GM12878 (cell line): Measurements from ENCODE around the gene DLG1. TPM values are rescaled to one million over a fixed set of nuclear protein-coding genes. Genes with fewer than 3 reads are reported as not detected.

Experiments used
- ATAC-seq: fragments of 200-7000 bp; cut with Tn5 transposase; 3 replicates; pipeline ENCODE4 v1.9.1; 2020; ENCODE audit warnings: mild to moderate bottlenecking, moderate library complexity
- BruUV-seq: library from RNA; stranded (reverse); fragments of 400-500 nt; replicated peaks from 2 replicates; lab custom pipeline; 2021; lab: Mats Ljungman, UMichigan
- CTCF ChIA-PET: fragments of 300-600 bp; sonication (Branson Sonifier 250); formaldehyde crosslinking; extraction: SDS; loops from one replicate; lab custom pipeline; 2021; ENCODE audit warnings: inconsistent platforms; lab: Yijun Ruan, JAX
- POLR2A ChIA-PET: fragments of 350-600 bp; formaldehyde crosslinking; extraction: SDS; loops from one replicate; lab custom pipeline; 2021; ENCODE audit warnings: inconsistent platforms; lab: Charles Lee
- RAD21 ChIA-PET: fragments of 300-600 bp; sonication (Branson Sonifier 250); formaldehyde crosslinking; loops from one replicate; lab custom pipeline; 2023; ENCODE audit warnings: antibody characterized with exemption; ENCODE audit not compliant: unreplicated experiment; lab: Charles Lee
- SMC1A ChIA-PET: fragments of 300-600 bp; sonication (Branson Sonifier 250); formaldehyde crosslinking; loops from one replicate; lab custom pipeline; 2023; ENCODE audit not compliant: unreplicated experiment, uncharacterized antibody; lab: Charles Lee
- DNase-seq: peaks from one replicate; pipeline ENCODE4 v3.0.0-alpha.2; 2011; ENCODE audit warnings: low read depth, low spot score
- FAIRE-seq: peaks from 3 replicates; lab custom pipeline; 2011; peaks lifted over from hg19 to GRCh38; lab: Jason Lieb, UNC
- H2AFZ ChIP-seq: 2 replicates; pipeline ENCODE4 v1.6.0; 2011; ENCODE audit warnings: low read depth, low read length, control low read depth; ENCODE audit not compliant: control insufficient read depth
- H3K27ac ChIP-seq: 2 replicates; pipeline ENCODE4 v1.5.1; 2011; ENCODE audit warnings: control low read depth; ENCODE audit not compliant: control insufficient read depth, insufficient read depth
- H3K27me3 ChIP-seq, 2 experiments: replicated peaks in 1 of 2; 2 replicates each; pipeline versions ENCODE4 v1.6.0 to v1.6.1; 2011; ENCODE audit warnings: low read length in 1 of 2; ENCODE audit not compliant: control insufficient read depth in 2 of 2, insufficient read depth in 2 of 2
- H3K36me3 ChIP-seq, 2 experiments: 2 replicates each; pipeline ENCODE4 v1.5.1; 2011; ENCODE audit warnings: low read length in 1 of 2; ENCODE audit not compliant: control insufficient read depth in 2 of 2, insufficient read depth in 2 of 2
- H3K4me1 ChIP-seq: 2 replicates; pipeline ENCODE4 v1.6.1; 2011; ENCODE audit warnings: mild to moderate bottlenecking, low read length, moderate library complexity, mixed read lengths; ENCODE audit not compliant: control insufficient read depth, insufficient read depth
- H3K4me2 ChIP-seq: 2 replicates; pipeline ENCODE4 v1.6.0; 2011; ENCODE audit warnings: control low read depth; ENCODE audit not compliant: control insufficient read depth, insufficient read depth
- H3K4me3 ChIP-seq: fragments of 200-600 bp; sonication (generic); 2 replicates; pipeline ENCODE4 v1.5.1; 2016
- H3K79me2 ChIP-seq: 2 replicates; pipeline ENCODE4 v1.6.0; 2011; ENCODE audit warnings: low read length; ENCODE audit not compliant: control insufficient read depth, insufficient read depth
- H3K9ac ChIP-seq: 2 replicates; pipeline ENCODE4 v1.8.0; 2011; ENCODE audit warnings: low read length, control low read depth, mixed read lengths; ENCODE audit not compliant: control insufficient read depth, insufficient read depth
- H3K9me3 ChIP-seq: replicated peaks from 3 replicates; pipeline ENCODE4 v1.5.1; 2011; ENCODE audit warnings: mild to moderate bottlenecking, low read length; ENCODE audit not compliant: control insufficient read depth, insufficient read depth
- H4K20me1 ChIP-seq: 2 replicates; pipeline ENCODE4 v1.6.0; 2011; ENCODE audit not compliant: control insufficient read depth, insufficient read depth
- HCFC1 ChIP-seq: fragments of 150-350 bp; IDR thresholded peaks from 2 replicates; pipeline ENCODE4 v1.6.1; 2014; ENCODE audit warnings: low read length
- MTA2 ChIP-seq: fragments of 450-650 bp; IDR thresholded peaks from 2 replicates; pipeline ENCODE4 v1.6.1; 2016; ENCODE audit warnings: low read depth, mild to moderate bottlenecking, moderate library complexity
- MTA3 ChIP-seq: IDR thresholded peaks from 2 replicates; pipeline ENCODE4 v1.6.1; 2012; ENCODE audit warnings: low read length, inconsistent platforms, borderline replicate concordance
- POLR2AphosphoS5 ChIP-seq: IDR thresholded peaks from 2 replicates; pipeline ENCODE4 v1.6.1; 2011; ENCODE audit warnings: mild to moderate bottlenecking, low read length, inconsistent platforms
- WRNIP1 ChIP-seq: IDR thresholded peaks from 2 replicates; pipeline ENCODE4 v1.6.1; 2011; ENCODE audit warnings: low read depth, low read length, improper control_type of control experiment, borderline replicate concordance
- ZBED1 ChIP-seq: IDR thresholded peaks from 2 replicates; pipeline ENCODE4 v1.6.1; 2016; ENCODE audit warnings: borderline replicate concordance
- WGBS: methylation state at CpG from one replicate; pipeline ENCODE4 v1.1.6; 2016; ENCODE audit warnings: low lambda C conversion rate; ENCODE audit not compliant: insufficient replicate concordance, insufficient coverage; ENCODE audit errors: missing lambda C conversion rate; 5-methylcytosine and 5-hydroxymethylcytosine counted together
- in situ Hi-C: fragments of 300-500 bp; cut with MboI; formaldehyde crosslinking; loops from 9 replicates; pipeline ENCODE4 v1.14.3; 2018; ENCODE audit warnings: mixed read lengths
- intact Hi-C: fragments of 100-400 bp; cut with micrococcal nuclease; formaldehyde crosslinking; loops from one replicate; pipeline ENCODE4 v1.14.2; 2022; ENCODE audit not compliant: unreplicated experiment
- polyA plus RNA-seq, 11 experiments: library from polyadenylated mRNA; depleted of rRNA in 4 of 11; unstranded in 6 of 11; stranded (reverse) in 5 of 11; fragments of >200 nt; fragmentation: Nextera tagmentation in 4 of 11; fragmentation: Illumina TruSeq in 1 of 11; extraction: Ambion mirVana in 4 of 11; extraction: Trizol in 1 of 11; gene quantifications; 1 replicate in 1 of 11; 2 replicates in 10 of 11; pipeline versions ENCODE4 v1.2.1 to v1.2.3, GENCODE V29; 2011 to 2016; ENCODE audit warnings: inconsistent platforms in 2 of 11, missing spikeins in 2 of 11, low read depth in 1 of 11
- total RNA-seq, 4 experiments: library from RNA; depleted of rRNA in 3 of 4; stranded (reverse); fragments of >200 nt in 3 of 4; fragmentation: Illumina TruSeq in 1 of 4; extraction: Trizol in 1 of 4; gene quantifications; 2 replicates each; pipeline versions ENCODE4 v1.2.1 to v1.2.3, GENCODE V29; 2013 to 2021
- TF ChIP-seq, protein P1 (sequence below): IDR thresholded peaks from 2 replicates; pipeline ENCODE4 v1.6.1; 2012; ENCODE audit warnings: low read length, inconsistent platforms

DLG1 gene
- total and polyA plus RNA-seq, 10 of the 15 experiments (the other 5 are each of a cell fraction or from before 2014, with no cell fraction given) = 9.2 to 63.1 (median 40.1) TPM

DNA sequence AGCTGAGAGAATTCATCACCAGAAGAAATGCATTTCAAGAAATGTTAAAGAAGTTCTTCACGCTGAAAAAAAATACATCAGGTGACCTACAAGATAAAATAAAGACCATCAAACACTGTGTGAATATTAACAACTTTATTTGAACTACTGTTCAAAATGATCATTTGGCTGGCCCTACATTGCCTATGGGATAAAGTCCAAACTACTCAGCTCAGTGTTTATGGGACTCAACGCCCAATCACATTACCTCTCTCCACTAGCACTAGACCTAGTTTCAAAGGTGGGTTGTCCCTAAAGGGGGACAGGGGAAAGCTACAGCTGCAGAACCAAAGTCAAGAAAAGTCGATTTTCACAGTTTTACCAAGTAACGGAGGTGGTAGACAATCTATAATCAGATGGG, 62.0 kb downstream of the DLG1 start:
- Histone ChIP-seq H3K79me2 (peaks cover 77% of the 10 kb centered on the region), H3K4me3 (no peak overlapping the region), H2AFZ (no peak overlapping the region), H3K4me1 (peaks cover 27% of the 10 kb centered on the region), H4K20me1 (peaks cover 8% of the 10 kb centered on the region; the same call in 1 of the 2 replicates), H3K9me3 (peaks cover 14% of the 10 kb centered on the region), H3K27me3 (no peaks in the 10 kb centered on the region), H3K36me3 (peaks cover 3 to 16% of the 10 kb centered on the region in 2 experiments; a peak in 3 of 4 replicates), H3K27ac (no peak overlapping the region), H3K4me2 (no peak overlapping the region), H3K9ac (no peak overlapping the region)
- in situ Hi-C loops (no loop called here), intact Hi-C loops (no loop called here)
- TF ChIP-seq HCFC1 (no peak), MTA3 (no peak), WRNIP1 (no peak), MTA2 (no peak), POLR2AphosphoS5 (no peak), ZBED1 (no peak)
- TF ChIP-seq, protein P1, sequence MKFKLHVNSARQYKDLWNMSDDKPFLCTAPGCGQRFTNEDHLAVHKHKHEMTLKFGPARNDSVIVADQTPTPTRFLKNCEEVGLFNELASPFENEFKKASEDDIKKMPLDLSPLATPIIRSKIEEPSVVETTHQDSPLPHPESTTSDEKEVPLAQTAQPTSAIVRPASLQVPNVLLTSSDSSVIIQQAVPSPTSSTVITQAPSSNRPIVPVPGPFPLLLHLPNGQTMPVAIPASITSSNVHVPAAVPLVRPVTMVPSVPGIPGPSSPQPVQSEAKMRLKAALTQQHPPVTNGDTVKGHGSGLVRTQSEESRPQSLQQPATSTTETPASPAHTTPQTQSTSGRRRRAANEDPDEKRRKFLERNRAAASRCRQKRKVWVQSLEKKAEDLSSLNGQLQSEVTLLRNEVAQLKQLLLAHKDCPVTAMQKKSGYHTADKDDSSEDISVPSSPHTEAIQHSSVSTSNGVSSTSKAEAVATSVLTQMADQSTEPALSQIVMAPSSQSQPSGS = no peak
- ChIA-PET CTCF (interaction anchor here (1.0 to 9.1 kb wide), 4 partner anchors 13 to 48 kb away, joined by 3 to 70 read pairs (median 12); no protein-coding TSS in a partner anchor), SMC1A (interaction anchor here (1.3 to 8.3 kb wide), 4 partner anchors 12 to 278 kb away, joined by 3 to 63 read pairs (median 16); no protein-coding TSS in a partner anchor), RAD21 (interaction anchor here (1.5 kb wide), 1 partner anchor 13 kb away, joined by 4 read pairs; no protein-coding TSS in a partner anchor), POLR2A (no interaction called here)
- WGBS = 99% methylated on average over 4 of the region's 4 CpGs
- FAIRE-seq (no peak), ATAC-seq (no peak), DNase-seq (no peak)
- no TSS peak for BruUV-seq
